Naive thymus-derived CD4-positive, alpha-beta T cell (primary cell): ENCODE results near the gene MINK1. TPM values are rescaled to one million over a fixed set of nuclear protein-coding genes. Genes with fewer than 3 reads are reported as not detected.

ENCODE experiments used
- ATAC-seq: fragments of 150-1000 bp; cut with Tn5 transposase; 2 replicates; pipeline ENCODE4 v1.10.0; 2021; ENCODE audit warnings: mild to moderate bottlenecking, moderate library complexity
- CTCF ChIA-PET: fragments of 350-600 bp; sonication (Branson Sonifier 250); formaldehyde crosslinking; loops from one replicate; lab custom pipeline; 2021; ENCODE audit warnings: antibody characterized with exemption; lab: Charles Lee
- POLR2A ChIA-PET: fragments of 350-600 bp; sonication (Branson Sonifier 250); formaldehyde crosslinking; loops from one replicate; lab custom pipeline; 2021; ENCODE audit warnings: antibody characterized with exemption, inconsistent platforms; lab: Charles Lee
- DNase-seq, 9 donors: peaks; one replicate each; pipeline versions ENCODE4 v3.0.0 to v3.0.0-alpha.2; 2020 to 2022; ENCODE audit warnings: mixed read lengths in 1 of 9
- H3K27ac ChIP-seq: one replicate; pipeline ENCODE4 v1.7.0; 2013; ENCODE audit warnings: mild to moderate bottlenecking, low read depth, low read length, moderate library complexity
- H3K27me3 ChIP-seq, 2 donors: one replicate each; pipeline ENCODE4 v1.7.0; 2013; ENCODE audit warnings: low read length in 2 of 2, mild to moderate bottlenecking in 2 of 2, moderate library complexity in 2 of 2; ENCODE audit not compliant: control insufficient read depth in 2 of 2, insufficient read depth in 2 of 2
- H3K36me3 ChIP-seq, 3 experiments: 1 replicate in 2 of 3; 2 replicates in 1 of 3; pipeline ENCODE4 v1.7.0; 2013; ENCODE audit warnings: low read length in 3 of 3, mild to moderate bottlenecking in 3 of 3, moderate library complexity in 1 of 3; ENCODE audit not compliant: insufficient read depth in 3 of 3, control insufficient read depth in 2 of 3
- H3K4me1 ChIP-seq, 2 donors: one replicate each; pipeline ENCODE4 v1.7.0; 2013; ENCODE audit warnings: low read length in 2 of 2, mild to moderate bottlenecking in 2 of 2, moderate library complexity in 1 of 2; ENCODE audit not compliant: control insufficient read depth in 2 of 2, insufficient read depth in 2 of 2
- H3K4me3 ChIP-seq: 2 replicates; pipeline ENCODE4 v1.7.0; 2013; ENCODE audit warnings: mild to moderate bottlenecking, low read length
- H3K9me3 ChIP-seq, 3 experiments: 1 replicate in 2 of 3; 2 replicates in 1 of 3; pipeline ENCODE4 v1.7.0; 2013; ENCODE audit warnings: low read length in 3 of 3; ENCODE audit not compliant: control insufficient read depth in 2 of 3
- H3K27ac Mint-ChIP-seq, 9 donors: one replicate each; pipeline ENCODE4 v1.8.0; 2020 to 2022; ENCODE audit warnings: mixed read lengths in 9 of 9, mild to moderate bottlenecking in 8 of 9, moderate library complexity in 5 of 9, inconsistent platforms in 2 of 9
- H3K27me3 Mint-ChIP-seq, 5 donors: one replicate each; pipeline ENCODE4 v1.8.0; 2021 to 2022; ENCODE audit warnings: mixed read lengths in 5 of 5, mild to moderate bottlenecking in 1 of 5
- H3K36me3 Mint-ChIP-seq, 5 donors: one replicate each; pipeline ENCODE4 v1.8.0; 2020 to 2022; ENCODE audit warnings: mixed read lengths in 5 of 5, mild to moderate bottlenecking in 3 of 5, inconsistent platforms in 1 of 5
- H3K4me1 Mint-ChIP-seq, 7 donors: one replicate each; pipeline ENCODE4 v1.8.0; 2020 to 2022; ENCODE audit warnings: mixed read lengths in 7 of 7, mild to moderate bottlenecking in 3 of 7, inconsistent platforms in 1 of 7
- H3K4me3 Mint-ChIP-seq, 10 donors: one replicate each; pipeline ENCODE4 v1.8.0; 2020 to 2022; ENCODE audit warnings: mild to moderate bottlenecking in 10 of 10, mixed read lengths in 10 of 10, moderate library complexity in 6 of 10, inconsistent platforms in 2 of 10
- H3K9me3 Mint-ChIP-seq, 11 donors: one replicate each; pipeline ENCODE4 v1.8.0; 2020 to 2022; ENCODE audit warnings: mixed read lengths in 11 of 11, mild to moderate bottlenecking in 4 of 11, inconsistent platforms in 1 of 11, moderate library complexity in 1 of 11
- intact Hi-C, 2 donors: fragments of 100-400 bp; cut with micrococcal nuclease; formaldehyde crosslinking; loops; one replicate each; pipeline ENCODE4 v1.15.1; 2023
- polyA plus RNA-seq, 2 donors: library from polyadenylated mRNA; unstranded; fragments of 300-500 nt; fragmentation: Illumina TruSeq; gene quantifications; one replicate each; pipeline ENCODE4 v1.2.3, GENCODE V29; 2021
- total RNA-seq, 6 experiments: library from RNA in 5 of 6; stranded (reverse) in 5 of 6; gene quantifications; 1 replicate in 5 of 6; 2 replicates in 1 of 6; pipeline ENCODE4 v1.2.3 and lab custom pipeline; 2021 to 2026

The MINK1 gene
- total RNA-seq = 100 to 1,000 TPM in 4 of 5 experiments, 10 to 100 TPM in 1; 88.8 to 142 (median 125) TPM
- polyA plus RNA-seq = 10 to 100 TPM in 1 of 2 donors, 1 to 10 TPM in 1; 8.3 to 20.4 TPM
- 135 reads per million, percentile 89 among the genes with 10 or more reads in this experiment for total RNA-seq (lab: John Stamatoyannopoulos, UW)

DNA sequence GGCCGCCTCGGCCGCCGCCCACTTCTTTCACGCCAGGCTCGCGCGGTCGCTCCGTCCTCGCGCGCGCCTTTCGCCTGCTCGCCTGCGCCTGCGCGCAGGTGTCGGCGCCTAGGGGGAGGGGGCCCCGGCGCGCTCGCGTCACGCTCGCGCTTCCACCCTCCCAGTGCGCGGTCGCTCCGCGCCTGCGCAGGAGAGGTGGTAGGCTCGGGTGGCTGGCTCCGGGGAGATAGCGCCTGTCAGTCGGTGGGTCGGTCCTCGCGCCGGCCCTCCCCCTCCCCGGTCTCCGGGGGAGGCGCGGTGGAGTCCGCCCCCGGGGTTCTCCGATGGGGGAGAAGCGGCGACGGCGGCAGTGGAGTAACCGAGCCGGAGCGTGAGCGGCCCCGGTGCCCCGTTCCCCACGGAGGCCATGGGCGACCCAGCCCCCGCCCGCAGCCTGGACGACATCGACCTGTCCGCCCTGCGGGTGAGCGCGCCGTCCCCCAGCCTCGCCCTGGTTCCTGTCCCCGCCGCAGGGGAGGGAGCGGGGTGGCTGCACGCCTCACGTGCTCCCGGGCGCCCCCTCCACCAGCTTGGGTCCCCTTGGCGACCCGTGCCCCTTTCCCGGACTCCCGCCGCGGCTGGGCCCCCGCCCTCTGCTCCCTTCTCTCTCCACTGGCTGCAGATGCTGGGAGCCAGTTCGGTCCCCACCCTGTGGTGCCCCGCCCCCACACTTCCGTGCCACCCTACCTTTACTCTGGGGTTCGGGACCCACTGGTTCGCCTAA is at the start of gene MINK1:
TSS of gene MINK1 (plus strand) at position 163 of the 763 bp plus-strand sequence. CDS start at position 407, 244 bp downstream.
- POLR2A ChIA-PET = interaction anchor here (1.1 to 1.6 kb wide), 2 partner anchors 8 to 123 kb away, joined by 4 read pairs; partner anchors contain the start of gene ARRB2
- CTCF ChIA-PET = no interaction called here
- Histone ChIP-seq H3K36me3 (peaks cover 0 to 13% (median 0%) of the 10 kb centered on the region in 3 experiments), H3K4me3 (peak within 1 kb of the TSS; percentile 87), H3K9me3 (no peaks in the 10 kb centered on the region), H3K27me3 (no peaks in the 10 kb centered on the region), H3K4me1 (peaks cover 14 to 27% of the 10 kb centered on the region in 2 donors), H3K27ac (peak within 1 kb of the TSS; percentile 85)
- Mint-ChIP-seq H3K27ac (peak within 1 kb of the TSS; percentile 82 to 97 (median 92)), H3K27me3 (peaks cover 0 to 5% (median 0%) of the 10 kb centered on the region in 5 donors), H3K4me1 (peaks cover 34 to 42% (median 38%) of the 10 kb centered on the region in 7 donors), H3K4me3 (peak within 1 kb of the TSS; percentile 89 to 99 (median 96)), H3K36me3 (peaks cover 0 to 12% (median 4%) of the 10 kb centered on the region in 5 donors), H3K9me3 (no peaks in the 10 kb centered on the region)
- DNase-seq = peak; percentile 80 to 89 (median 85)
- intact Hi-C loops = loop anchor here (1.0 to 10.0 kb wide), 10 partner anchors 26 to 690 kb away; partner anchors contain the start of genes ARRB2 (in 2 of the 2), MED11 (in 2 of the 2), PLD2 (in 2 of the 2) and PSMB6 (in 2 of the 2)
- peak; percentile 96 for ATAC-seq

DNA sequence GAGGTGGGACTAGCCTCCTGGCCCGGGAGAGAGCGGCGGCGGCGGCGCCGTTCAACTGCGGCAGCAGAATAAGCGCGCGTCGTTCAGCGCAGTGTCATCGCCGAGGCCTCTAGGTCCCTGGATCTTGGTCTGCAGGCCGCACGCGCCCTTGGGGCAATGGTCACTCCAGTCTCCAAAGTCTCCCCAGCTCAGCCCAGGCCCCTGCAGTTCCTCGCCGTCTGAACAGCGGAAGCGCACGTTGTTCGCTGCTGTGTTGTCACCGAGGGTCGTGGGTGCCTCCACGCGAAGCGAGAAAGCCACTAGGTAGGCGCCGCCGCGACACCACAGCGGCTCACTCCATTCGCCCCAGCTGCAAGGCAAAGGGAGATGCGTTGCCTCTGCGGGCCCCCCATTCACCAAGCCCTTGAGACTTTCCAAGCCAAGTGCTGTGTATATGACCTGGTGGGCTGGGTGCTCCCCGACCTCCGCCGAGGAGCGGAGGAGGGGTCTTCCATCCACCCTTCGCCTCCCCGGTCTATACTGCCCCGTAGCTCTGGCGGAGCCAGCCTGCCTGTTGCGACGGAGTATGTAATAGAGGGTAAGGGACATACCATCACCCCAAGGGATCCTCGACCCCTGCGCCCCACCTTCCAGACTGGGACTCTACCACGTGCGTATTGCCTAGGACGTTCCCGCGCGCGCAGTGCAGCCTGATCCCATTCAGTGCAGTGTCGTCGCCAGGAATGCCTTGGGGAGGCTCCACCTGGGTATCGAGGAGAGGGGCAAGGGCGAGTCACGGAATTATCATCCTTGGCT is 47.6 kb upstream of the MINK1 start:
- ATAC-seq = no peak
- peak in 2 of 9 donors; percentile 20 to 22 for DNase-seq
- peaks cover 9 to 20% of the 10 kb centered on the region in 2 donors for H3K4me1 ChIP-seq
- ChIA-PET POLR2A (interaction anchor here (1.9 kb wide), 1 partner anchor 75 kb away, joined by 5 read pairs; the partner anchor contains the start of gene ARRB2), CTCF (interaction anchor here (0.5 to 1.4 kb wide), 2 partner anchors 8 to 82 kb away, joined by 3 to 5 read pairs; partner anchors contain the start of gene PELP1)
- no peak overlapping the region for H3K27ac ChIP-seq
- Mint-ChIP-seq H3K4me3 (peak overlapping the region; percentile 44 to 74 (median 65)), H3K4me1 (peaks cover 10 to 30% (median 15%) of the 10 kb centered on the region in 7 donors), H3K36me3 (peaks cover 0 to 4% (median 0%) of the 10 kb centered on the region in 5 donors), H3K9me3 (peaks cover 0 to 2% (median 0%) of the 10 kb centered on the region in 11 donors), H3K27ac (no peak overlapping the region), H3K27me3 (peaks cover 51 to 76% (median 61%) of the 10 kb centered on the region in 5 donors)
- peaks cover 3 to 16% of the 10 kb centered on the region in 2 donors for H3K27me3 ChIP-seq
- intact Hi-C loops = loop anchor here in 1 of 2 donors (5.0 kb wide), 1 partner anchor 117 kb away; the partner anchor contains the start of gene CHRNE
- no peaks in the 10 kb centered on the region for H3K36me3 ChIP-seq
- H3K9me3 ChIP-seq = no peaks in the 10 kb centered on the region
- H3K4me3 ChIP-seq = no peak overlapping the region

DNA sequence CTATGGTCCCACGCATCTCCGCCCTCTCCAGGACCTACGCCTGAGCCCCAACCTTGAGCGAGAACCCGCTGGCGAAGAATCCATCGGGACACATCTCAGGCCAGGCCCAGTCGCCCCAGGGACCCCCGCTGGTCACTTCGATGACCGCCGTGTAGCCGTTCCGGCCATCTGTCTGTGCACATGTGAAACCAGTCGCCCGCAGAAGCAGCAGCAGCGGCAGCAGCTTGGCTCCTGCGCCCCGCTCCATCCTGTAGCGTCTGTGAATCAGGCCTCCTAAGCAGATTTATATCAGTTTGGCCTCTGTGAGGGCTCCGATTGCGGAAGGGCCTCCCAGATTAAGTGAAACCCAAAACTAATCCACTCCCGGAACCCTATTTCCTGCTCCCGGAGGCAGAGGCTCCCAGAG is 47.0 kb upstream of the MINK1 start, which contains the start of gene VMO1:
TSS of gene VMO1 (minus strand) at position 259 of the 406 bp plus-strand sequence. CDS start at position 247, 12 bp downstream.
- H3K36me3 Mint-ChIP-seq = peaks cover 0 to 4% (median 0%) of the 10 kb centered on the region in 5 donors
- ChIA-PET POLR2A (no interaction called here), CTCF (interaction anchor here (1.4 kb wide), 1 partner anchor 9 kb away, joined by 3 read pairs; no protein-coding TSS in a partner anchor)
- Histone ChIP-seq H3K27ac (no peak within 1 kb of the TSS), H3K4me3 (no peak within 1 kb of the TSS), H3K27me3 (peaks cover 3 to 16% of the 10 kb centered on the region in 2 donors), H3K4me1 (peaks cover 15 to 20% of the 10 kb centered on the region in 2 donors), H3K36me3 (no peaks in the 10 kb centered on the region), H3K9me3 (no peaks in the 10 kb centered on the region)
- H3K4me1 Mint-ChIP-seq = peaks cover 14 to 35% (median 19%) of the 10 kb centered on the region in 7 donors
- no peak for ATAC-seq
- intact Hi-C loops = loop anchor here in 1 of 2 donors (5.0 kb wide), 1 partner anchor 116 kb away; the partner anchor contains the start of gene CHRNE
- peaks cover 0 to 2% (median 0%) of the 10 kb centered on the region in 11 donors for H3K9me3 Mint-ChIP-seq
- H3K27me3 Mint-ChIP-seq = peaks cover 48 to 72% (median 56%) of the 10 kb centered on the region in 5 donors
- peak within 1 kb of the TSS; percentile 44 to 74 (median 65) for H3K4me3 Mint-ChIP-seq
- DNase-seq = no peak
- H3K27ac Mint-ChIP-seq = no peak within 1 kb of the TSS

DNA sequence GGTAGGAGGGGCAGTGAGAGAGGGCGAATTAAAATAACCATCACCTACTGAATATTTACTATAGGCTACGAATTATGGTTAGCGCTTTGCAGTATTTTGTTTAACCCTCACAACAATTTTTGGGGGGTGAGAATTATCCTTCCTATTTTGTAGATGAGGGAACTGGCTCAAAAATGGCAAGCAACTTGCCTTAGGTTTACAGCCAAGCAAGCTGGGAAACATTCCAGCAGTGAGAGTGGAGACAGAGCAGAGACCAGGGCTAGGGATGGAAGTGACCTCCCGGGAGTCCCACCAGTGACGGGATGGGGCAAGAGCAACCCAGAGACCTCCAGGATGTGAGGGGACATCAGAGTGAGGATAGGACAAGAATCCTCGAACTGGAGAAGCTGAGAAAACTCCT is 46.6 kb upstream of the MINK1 start:
- DNase-seq = no peak
- H3K4me3 ChIP-seq = no peak overlapping the region
- peaks cover 16 to 39% (median 19%) of the 10 kb centered on the region in 7 donors for H3K4me1 Mint-ChIP-seq
- peaks cover 0 to 2% (median 0%) of the 10 kb centered on the region in 11 donors for H3K9me3 Mint-ChIP-seq
- peaks cover 0 to 4% (median 0%) of the 10 kb centered on the region in 5 donors for H3K36me3 Mint-ChIP-seq
- intact Hi-C loops = loop anchor here in 1 of 2 donors (5.0 kb wide), 1 partner anchor 116 kb away; the partner anchor contains the start of gene CHRNE
- POLR2A ChIA-PET = interaction anchor here (0.6 kb wide), 1 partner anchor 78 kb away, joined by 3 read pairs; no protein-coding TSS in a partner anchor
- H3K27me3 ChIP-seq = peaks cover 3 to 16% of the 10 kb centered on the region in 2 donors
- peaks cover 15 to 20% of the 10 kb centered on the region in 2 donors for H3K4me1 ChIP-seq
- CTCF ChIA-PET = no interaction called here
- peaks cover 48 to 72% (median 56%) of the 10 kb centered on the region in 5 donors for H3K27me3 Mint-ChIP-seq
- H3K9me3 ChIP-seq = no peaks in the 10 kb centered on the region
- H3K36me3 ChIP-seq = no peaks in the 10 kb centered on the region
- no peak overlapping the region for H3K27ac Mint-ChIP-seq
- ATAC-seq = no peak
- peak overlapping the region in 4 of 10 donors; percentile 29 to 71 (median 63) for H3K4me3 Mint-ChIP-seq
- H3K27ac ChIP-seq = no peak overlapping the region

DNA sequence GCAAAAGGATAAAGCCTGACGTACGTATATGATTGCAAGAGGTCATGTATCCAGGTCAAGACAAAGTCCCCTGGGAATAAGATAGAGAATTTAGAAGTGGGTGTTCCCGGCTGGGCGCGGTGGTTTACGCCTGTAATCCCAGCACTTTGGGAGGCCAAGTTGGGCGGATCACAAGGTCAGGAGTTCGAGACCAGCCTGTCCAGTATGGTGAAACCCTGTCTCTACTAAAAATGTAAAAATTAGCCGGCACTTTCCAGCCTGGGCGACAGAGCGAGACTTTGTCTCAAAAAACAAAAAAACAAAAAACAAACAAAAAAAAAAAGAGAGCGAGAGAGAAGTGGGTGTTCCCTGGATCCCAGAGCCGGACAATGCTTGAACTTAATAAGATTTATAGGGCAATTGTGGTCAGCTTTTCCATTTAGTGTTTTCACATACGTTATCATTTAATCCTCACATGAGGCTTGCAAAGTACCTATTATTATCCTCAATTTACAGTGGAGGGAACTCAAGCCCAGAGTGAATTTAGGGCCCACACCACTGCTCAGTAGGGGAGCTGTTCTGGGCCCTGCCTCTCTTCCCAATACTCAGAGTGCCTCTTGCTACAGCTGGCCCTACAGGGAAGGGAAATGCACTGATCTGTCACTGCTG is 44.9 kb upstream of the MINK1 start:
- Mint-ChIP-seq H3K9me3 (peaks cover 0 to 2% (median 0%) of the 10 kb centered on the region in 11 donors), H3K4me3 (peak overlapping the region in 8 of 10 donors; percentile 32 to 67 (median 51)), H3K4me1 (peaks cover 11 to 39% (median 19%) of the 10 kb centered on the region in 7 donors), H3K27ac (peak overlapping the region in 2 of 9 donors; percentile 32 to 65), H3K27me3 (peaks cover 35 to 63% (median 47%) of the 10 kb centered on the region in 5 donors), H3K36me3 (peaks cover 0 to 4% (median 0%) of the 10 kb centered on the region in 5 donors)
- no peaks in the 10 kb centered on the region for H3K36me3 ChIP-seq
- ChIA-PET CTCF (interaction anchor here (1.4 kb wide), 1 partner anchor 85 kb away, joined by 4 read pairs; the partner anchor contains the start of gene PELP1), POLR2A (interaction anchor here (0.5 to 4.3 kb wide), 5 partner anchors 17 to 93 kb away, joined by 3 to 48 read pairs (median 4); partner anchors contain the start of genes ARRB2 and PELP1)
- DNase-seq (no peak), ATAC-seq (no peak)
- peaks cover 15 to 20% of the 10 kb centered on the region in 2 donors for H3K4me1 ChIP-seq
- no peak overlapping the region for H3K4me3 ChIP-seq
- H3K9me3 ChIP-seq = no peaks in the 10 kb centered on the region
- intact Hi-C loops = loop anchor here in 1 of 2 donors (5.0 kb wide), 1 partner anchor 114 kb away; the partner anchor contains the start of gene CHRNE
- H3K27ac ChIP-seq = no peak overlapping the region
- H3K27me3 ChIP-seq = peaks cover 3 to 11% of the 10 kb centered on the region in 2 donors
